Activated naive CD8-positive, alpha-beta T cell treated with anti-CD3 and anti-CD28 coated beads, Interleukin-2, amount 50 U/mL, for 16 hours (primary cell): Measurements from ENCODE around the gene UBN1.
"Not testable (repeated sequence)": the region's sequence is repeated elsewhere in the genome, so short reads cannot be mapped to it uniquely, and the experiment has no call there.

Experiments used
- DNase-seq: peaks from one replicate; pipeline ENCODE4 v3.0.0-alpha.2; 2020; ENCODE audit warnings: low read depth, low spot score

Gene UBN1

DNA sequence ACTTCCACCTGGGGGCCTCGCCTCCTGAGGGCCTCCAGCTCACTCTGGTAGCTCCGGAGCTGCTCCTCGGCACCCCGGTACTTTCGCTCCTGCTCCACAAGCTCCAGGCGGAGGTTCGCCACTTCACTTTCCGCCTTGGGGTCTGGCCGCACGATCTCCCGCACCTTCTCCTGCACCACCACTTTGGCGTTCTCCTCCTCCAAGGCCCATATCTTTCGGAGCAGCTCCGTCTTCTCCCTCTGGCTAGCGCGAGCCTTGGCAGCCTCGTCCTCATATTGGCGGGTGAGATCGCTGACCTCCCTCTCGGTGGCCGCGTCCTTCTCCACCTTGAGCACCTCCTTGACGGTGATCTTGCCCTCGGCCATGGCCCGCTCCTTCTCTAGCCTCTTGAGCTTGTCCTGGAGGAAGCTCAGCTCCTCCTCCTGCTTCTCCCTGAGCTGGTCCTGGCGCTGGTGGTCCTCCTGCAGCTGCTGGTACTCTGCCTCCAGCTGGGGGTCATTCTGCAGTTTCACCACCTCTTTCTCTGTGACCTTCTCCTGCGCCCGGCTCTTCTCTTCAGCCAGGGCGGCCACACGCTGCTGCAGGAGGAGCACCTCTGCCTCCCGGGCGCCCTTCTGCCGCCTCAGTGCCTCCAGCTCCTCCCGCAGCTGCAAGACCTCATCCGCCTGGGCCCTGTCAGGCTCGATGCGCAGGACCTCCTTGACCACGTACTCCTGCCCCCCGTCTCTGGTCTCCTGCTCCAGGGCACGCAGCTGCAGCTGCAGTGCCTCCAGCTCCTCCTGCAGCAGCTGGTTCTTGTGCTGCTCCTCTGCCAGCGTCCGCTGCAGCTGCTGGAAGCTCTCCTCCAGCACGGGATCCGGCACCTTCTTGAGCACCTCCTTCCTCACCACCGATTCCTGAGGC is 37.9 kb downstream of the UBN1 start:
- no peak for DNase-seq

DNA sequence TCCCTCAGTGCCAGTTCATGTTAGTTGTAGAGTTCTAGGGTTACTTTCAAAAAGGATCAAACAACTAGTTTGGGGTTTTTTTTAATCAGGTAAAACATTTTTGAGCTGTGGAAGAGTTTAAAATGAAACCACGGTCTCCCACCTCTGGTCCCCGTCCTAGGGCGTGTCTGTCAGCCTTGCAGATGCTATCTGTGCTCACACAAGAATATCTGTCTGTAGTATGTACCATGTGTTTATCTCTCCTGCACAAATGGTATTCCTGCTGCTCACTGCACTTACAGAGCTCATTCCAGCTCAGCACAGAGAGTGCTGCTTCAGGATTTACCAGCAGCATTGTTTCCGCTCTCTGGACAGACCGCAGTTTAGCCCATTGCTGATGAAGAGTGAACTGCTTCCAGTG is 38.9 kb downstream of the UBN1 start:
- no peak for DNase-seq

DNA sequence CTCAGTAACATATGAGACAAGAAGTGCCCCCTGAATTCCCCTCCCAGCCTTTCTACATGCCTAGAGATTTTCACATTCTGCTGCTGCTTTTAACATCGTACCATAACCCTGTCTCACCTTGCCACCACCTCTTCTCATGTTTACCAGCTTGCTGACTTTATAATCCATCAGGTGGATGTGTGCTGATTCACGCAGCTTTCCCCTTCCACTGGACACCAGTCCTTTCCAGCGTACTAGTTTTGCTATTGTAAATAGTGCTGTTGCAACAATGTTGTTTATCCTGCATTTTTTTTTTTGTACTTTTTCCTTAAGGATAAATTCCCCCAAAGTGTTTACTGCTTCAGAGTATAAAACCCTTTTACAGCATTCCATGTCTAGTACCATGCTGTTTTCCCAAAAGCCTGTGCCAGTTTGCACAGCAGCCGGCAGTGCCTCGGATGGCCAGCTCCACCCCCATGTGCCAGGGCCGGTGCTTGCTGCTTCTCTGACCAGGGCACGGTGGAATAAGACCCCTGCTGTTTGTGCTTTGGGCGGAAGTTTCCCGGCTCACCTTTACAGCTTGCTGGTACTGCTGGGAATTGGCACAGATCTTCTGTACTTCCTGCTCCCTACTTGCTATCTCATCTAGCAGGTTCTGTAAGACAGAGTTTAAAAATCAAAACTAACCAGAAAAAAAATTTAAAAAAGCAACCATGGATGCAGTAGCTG is 41.3 kb downstream of the UBN1 start:
- DNase-seq: no peak

DNA sequence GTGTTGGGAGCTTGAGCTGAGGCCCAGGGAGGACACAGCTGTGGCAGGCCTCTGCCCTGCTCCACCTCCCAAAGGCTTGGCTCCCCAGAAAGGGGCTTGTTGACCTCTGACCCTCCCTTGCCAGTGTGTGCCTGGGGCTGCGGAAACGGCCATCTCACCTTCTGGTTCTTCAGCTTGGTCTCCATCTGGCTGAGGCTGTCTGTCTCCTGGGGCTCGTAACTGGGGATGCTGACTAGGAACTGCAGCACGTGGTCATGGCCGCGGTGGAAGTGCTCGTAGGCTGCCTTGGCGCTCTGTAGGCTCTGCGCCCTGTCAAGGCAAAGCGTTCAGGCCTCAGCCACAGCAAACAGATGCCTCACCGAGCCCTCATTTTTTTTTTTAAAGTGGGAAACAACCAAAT is 42.7 kb downstream of the UBN1 start:
- no peak for DNase-seq

DNA sequence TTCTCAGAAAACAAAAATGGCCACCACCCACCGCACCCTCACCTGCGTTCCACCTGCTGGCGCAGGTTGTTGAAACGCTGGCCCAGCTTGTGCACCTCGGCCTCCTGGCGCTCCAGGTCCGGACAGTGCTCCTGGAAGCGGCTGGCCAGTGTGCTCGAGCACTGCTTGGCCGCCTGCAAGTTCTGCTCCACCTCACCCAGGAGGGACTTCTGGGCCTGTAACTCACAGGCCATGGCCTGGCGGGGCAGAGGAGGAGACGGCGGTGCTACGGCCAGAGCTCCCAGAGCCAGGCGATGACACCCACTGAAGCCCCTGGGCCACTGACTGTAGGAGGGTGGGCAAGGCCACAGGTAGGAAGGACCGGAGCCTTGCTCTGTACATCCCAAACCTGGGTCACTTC is 43.4 kb downstream of the UBN1 start:
- DNase-seq: no peak

DNA sequence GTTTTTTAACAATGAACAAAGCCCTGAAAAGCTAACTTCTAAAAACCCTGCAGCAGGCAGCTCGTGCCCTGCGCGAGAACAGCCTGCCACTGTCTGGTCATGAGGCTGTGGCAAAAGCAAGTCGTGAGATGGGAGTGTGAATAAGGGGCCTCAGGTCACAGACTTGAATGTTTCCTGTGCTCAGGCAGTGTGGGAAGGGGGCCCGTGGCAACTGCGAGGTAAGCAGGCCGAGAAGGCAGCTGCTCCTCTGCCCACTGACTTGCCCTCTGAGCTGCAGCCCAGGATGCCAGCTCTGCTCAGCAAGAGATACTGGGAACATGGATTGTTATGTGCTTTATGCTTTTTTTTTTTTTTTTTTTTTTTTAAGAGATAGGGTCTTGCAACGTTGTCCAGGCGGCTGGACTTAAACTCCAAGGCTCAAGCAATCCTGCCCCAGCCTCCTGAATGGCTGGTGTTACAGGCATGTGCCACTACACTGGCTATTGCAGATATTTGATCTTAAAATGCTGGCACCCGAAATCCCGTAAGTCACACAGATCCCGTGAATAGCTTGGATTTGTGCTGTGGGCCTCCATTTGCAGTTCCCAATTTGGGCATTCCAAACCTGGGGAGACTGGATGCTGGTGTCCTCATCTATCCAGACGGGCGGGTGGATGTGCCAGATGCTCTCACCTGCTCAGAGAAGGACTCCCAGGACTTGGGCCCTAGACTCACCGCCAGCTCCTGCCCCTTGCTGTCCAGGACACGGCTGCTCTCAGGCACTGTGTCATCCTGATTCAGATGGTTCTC is 44.0 kb downstream of the UBN1 start:
- DNase-seq: no peak

DNA sequence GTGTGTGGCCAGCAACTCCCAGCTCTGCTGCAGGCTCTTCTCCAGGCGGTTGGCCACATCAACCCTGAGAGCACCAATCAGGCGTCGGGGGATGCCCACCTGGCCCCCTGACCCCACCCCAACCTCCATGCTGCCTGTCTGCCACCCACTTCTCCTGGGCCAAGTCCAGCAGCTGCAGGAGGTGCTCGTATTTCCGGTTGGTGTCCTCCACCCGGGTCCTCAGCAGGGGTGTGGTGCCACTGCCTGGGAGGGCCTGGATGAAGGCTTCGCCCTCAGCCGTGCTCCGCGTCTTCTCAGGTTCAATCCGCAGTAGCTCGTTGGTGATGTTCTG is 44.6 kb downstream of the UBN1 start:
- DNase-seq: no peak

DNA sequence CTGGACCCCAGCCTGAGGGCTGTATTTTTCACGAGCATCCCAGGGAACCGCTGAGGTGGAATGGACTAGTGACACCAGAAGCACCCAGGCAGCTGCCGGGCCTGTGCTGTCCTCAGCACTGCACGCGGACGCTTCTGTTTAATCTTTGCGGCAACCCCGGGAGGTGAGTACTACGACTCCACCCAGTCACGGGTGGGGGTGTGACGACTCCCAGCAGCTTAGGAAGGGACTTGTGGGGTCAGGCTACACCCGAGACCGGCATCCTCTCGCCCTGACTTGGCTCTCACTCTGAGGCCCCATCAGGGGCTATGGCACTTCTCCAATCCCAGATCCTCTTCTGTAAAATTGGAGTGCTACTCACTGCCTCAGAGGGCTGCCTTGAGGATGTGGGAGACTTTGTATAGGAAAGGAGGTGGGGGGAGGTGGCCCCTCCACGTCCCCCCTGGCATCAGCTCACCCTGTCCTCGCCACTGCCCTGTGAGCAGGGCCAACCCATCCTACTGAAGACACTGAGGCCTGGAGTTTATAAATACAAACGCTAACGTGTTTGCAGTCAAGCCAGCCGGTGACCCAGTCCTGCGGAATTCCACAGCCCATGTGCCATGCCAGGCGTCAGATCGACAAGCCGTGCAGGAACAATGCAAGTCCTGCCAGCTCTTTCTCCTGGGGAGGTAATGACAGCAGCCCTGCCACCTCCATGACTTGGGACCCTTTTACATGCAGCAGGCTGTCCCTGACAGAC is 45.3 kb downstream of the UBN1 start:
- no peak for DNase-seq

DNA sequence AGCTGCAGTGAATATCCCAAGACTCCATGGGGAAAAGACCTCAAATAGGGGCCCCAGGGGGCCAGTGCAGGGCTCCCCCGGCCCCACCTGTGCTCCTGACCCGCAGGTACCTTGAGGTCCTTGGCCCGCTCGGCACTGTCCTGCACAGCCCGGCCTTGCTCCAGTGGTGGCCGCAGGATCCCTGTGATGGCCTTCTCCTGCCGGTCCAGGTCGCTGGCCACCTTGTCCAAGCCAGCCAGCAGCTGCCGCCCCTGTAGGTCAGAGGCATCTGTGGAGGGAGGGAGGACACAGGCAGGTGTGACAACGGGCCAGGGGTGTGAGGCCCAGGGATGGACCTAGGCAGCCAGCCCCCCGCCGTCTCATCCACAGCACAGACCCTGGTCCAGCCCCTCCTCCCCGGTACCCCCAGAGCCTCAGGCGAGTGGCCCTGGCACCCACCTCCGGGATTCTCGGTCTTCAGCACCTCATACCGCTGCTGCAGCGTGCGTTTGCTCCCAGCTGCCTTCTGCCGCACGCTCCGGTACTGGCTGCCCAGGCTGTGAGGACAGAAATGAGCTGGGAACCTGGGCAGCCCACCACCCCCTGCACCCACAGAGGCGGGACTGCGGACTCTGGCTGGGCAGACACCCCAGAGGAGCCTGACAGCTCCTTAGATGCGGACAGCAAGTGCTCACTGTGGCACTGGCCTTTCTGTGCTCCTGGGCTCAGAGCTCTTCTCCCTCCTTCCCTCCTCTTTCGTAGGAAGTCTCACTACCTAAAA is 46.0 kb downstream of the UBN1 start:
- no peak for DNase-seq

DNA sequence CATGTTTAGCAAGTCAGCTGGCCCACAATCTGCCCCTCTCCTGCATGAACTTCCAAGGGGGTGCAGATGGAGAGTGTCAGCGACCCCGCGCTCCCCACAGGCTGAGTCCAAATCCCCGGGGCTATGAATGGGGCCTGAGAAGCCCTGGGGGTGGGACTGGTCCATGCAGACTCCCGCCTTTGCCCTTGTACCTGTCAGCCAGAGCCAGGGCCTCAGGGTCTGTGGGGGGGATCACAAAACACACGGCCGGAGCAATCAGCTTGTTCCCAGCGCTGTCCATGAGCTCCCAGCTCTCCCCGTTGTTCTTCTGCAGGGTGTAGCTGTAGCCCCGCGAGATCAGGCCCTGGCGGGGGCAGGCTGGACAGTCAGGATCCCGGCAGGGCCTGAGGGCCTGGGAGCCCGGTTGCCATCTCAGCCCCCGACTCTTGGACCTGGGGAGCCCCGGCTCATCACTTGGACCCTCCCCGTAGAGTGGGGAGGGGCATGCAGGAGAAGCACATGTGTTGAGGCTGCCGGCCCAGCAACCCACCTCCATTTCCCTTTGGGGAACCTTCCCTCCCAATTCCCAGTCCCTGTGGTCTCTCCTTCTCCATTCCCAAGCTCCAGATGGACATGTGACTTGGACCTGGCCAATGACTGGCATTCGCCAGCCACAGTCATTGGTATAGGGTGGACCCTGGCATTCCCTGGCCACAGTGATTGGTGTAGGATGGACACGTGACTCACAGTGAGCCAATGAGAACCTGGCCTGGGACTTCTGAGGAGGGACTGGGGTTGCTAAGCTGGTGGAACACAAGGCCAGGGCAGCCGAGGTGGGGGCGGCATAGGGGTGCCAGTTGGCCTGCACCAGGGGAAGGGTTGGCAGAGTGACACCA is 47.2 kb downstream of the UBN1 start:
- no peak for DNase-seq

DNA sequence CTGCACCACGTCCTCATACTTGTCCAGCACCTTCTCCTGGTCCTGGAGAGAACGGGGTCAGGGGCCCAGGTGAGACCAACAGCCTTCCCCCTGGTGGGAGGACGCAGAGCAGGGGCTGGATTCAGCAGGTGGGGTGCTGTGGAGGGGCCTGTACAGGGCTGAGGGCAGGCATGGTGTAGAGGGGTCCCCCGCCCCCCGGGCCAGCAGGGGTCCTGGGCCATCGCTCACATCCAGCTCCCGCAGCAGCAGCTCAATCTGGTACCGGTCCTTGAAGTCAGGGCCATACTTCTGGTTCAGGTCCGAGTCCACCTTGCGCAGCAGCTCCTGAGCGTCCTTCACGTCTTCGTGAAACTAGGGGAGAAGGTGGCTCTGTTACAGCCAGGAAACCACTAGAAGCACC is 48.1 kb downstream of the UBN1 start:
- DNase-seq: no peak

DNA sequence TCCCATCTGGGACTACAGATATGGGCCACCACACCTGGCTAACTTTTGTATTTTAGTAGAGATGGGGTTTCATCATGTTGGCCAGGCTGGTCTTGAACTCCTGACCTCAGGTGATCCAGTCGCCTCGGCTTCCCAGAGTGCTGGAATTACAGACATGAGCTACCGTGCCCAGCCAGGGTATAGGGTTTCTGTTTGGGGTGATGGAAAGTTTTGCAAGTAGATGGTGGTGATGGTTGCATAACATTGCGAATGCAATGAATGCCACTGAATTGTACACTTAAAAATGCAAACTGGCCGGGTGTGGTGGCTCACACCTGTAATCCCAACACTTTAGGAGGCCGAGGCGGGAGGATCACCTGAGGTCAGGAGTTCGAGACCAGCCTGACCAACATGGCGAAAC is 49.5 kb downstream of the UBN1 start:
- not testable (repeated sequence) for DNase-seq

DNA sequence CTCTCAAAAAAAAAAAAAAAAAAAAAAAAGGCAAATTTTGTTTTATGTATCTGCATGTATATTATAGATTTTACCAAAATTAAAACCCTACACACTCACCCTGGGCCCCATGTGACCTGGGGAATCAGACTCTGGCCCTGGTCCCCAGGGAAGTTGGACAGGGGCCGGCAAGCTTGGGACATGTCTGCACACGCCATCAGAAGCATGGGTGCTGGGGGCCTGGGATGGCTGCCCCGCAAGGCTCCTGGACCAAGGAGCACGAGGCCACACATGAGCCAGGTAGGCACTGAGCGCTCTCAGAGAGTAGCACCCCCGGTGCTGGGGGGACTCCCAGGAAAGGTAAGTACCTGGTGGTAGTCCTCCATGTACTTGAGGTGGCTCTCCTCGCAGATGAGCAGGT is 50.0 kb downstream of the UBN1 start:
- DNase-seq: no peak

DNA sequence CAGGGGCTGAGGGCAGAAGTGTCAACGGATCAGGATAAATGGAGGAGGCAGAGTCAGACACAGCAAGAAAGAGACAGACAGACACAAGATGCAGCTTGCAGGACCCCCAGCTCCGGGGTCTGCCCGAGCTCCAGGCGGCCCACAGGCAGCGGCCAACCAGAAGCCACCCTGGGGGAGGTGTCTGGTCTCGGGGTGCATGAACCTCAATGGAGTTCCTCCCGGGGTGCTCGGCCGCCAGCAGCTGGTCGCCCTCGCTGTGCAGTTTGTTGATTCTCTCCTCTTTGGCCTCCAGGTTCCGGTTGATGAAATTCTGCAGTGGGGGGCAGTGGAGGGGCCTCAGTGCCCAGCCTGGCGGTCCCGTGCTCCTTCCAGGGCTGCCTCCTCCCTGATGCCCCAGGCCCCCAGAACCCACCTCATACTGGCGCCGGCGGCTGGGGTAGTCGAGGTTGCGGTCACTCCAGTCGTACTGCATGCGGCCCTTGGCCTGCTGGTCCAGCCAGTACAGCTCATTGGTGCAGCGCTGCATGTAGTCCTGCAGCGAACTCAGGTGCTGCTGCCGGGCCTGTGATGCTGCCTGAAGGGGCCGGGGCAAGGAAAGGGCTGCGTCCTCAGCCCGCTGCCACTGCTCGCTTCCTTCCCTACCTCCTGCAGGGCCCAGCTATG is 51.7 kb downstream of the UBN1 start:
- no peak for DNase-seq

DNA sequence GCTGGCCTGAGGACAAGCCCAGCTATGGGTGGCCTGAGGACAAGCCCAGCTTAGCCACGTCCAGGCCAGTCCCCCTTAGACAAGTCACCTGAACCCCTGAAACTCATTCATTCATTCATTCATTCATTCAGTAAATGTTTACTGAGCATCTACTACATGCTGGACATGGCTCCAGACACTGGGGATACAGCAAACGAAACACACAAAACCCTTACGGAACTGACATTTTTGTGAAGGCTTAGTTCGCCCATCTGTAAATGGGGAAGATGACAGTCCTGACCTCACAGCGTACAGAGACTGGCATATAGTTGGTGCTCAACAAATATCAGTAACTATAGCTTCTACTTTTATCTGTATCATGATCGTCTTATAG is 52.2 kb downstream of the UBN1 start:
- DNase-seq: no peak

DNA sequence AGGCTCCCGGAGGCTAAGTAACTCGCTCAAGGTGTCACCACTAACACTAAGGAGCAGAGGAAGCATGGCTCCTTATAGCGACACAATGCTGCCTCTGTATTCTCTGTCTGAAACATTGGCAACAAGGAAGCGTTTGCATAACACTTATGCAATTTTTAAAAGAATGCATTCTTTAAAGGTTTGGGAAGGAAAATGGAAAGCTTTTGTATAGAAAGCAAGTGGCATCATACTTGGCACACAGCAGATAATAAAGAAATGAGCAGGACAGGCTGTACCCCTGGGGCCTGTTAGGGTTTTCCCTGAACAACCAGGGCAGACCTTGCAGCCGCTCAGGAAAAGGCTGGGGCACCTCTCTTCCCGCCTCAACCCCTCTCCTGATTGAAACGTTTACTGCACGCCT is 52.8 kb downstream of the UBN1 start:
- no peak for DNase-seq

DNA sequence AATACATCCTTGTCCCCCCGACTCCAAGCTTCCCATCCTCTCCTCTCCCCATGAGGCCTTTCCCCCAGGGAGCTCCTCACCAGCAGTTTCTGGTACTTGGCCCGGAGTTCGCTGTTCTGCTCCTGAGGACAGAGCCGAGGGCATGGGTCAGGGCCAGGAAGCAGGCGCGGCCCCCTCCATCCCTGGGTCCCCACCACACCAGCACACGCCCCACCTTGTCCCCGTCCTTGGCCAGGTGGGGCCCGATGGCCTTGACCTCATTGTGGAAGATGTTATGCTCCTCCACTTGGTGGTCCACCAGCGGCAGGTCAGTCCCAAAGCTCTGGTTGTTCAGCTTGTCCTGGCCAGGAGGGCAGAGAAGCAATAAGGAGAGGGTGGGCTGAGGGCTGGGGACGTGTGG is 53.5 kb downstream of the UBN1 start:
- no peak for DNase-seq

DNA sequence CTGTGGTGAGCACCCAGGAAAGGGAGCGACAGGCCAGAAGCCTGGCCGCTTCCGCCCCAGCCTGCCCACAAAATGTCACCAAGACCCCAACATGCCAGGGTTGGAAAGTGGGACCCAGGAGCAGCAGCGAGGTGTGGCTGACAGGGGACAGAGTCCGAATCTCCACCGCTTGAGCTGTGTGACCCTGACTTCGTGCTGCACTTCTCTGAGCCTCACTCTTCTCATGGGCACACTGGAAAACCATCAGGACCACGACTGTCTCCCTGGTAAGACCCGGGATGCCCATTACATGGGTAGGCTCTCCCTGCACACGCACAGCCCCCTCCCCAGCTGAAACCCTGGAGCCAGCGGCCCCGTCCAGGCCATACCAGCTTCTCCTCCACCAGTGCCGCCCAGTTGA is 54.8 kb downstream of the UBN1 start:
- no peak for DNase-seq

DNA sequence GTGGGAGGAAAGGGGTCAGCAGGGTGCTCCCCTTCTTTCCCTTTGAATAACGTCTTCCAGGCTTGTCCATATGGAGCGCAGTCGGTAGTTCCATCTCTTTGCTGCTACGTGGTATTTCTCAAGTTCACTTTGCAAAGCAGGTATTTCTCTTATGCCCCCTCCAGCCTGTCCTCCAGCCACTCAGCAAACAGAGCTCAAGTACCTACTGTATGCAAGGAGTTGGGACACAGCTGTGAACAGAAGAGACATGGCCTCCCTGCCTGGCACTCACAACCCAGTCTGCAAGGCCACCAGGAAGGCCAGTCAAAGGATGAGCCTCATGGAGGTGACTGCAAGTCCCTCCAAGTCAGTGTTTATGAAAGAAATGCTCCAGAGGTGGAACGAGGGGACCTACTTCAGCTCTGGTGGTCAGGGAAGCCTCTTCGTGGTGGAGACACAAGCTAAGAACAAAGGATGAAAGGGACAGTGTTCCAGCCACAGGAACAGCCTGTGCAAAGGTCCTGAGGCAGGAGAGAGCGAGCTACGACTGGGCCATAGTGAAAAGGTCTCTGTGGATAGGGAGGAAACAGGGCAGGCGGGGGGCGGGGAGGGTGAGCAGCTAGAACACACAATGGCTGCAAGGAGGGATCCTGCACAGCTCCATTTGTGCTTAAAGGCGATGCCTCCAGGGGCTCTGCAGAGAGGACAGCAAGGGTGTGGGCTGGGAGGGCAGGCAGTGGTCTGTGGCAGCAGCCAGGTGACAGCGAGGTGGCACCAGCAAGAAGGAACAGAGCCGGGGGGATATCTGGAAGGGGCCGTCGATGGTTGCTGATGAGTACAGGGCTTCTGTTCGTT is 57.0 kb downstream of the UBN1 start:
- no peak for DNase-seq
